SU-DHL-6 (cell line): Measurements from ENCODE around the gene FAIM.

Experiments used
- CTCF ChIP-seq: fragments of 200-600 bp; sonication (generic); IDR thresholded peaks from one replicate; pipeline ENCODE4 v1.5.1; 2017; ENCODE audit warnings: antibody characterized with exemption, mild to moderate bottlenecking, low read length, moderate library complexity; ENCODE audit not compliant: insufficient read depth, poor library complexity, severe bottlenecking
- EZH2phosphoT487 ChIP-seq: fragments of 200-600 bp; sonication (generic), shearing (Covaris generic); conservative IDR thresholded peaks from 2 replicates; pipeline ENCODE4 v1.6.1; 2018; ENCODE audit warnings: mild to moderate bottlenecking, antibody characterized with exemption, low read length, moderate library complexity, mixed read lengths

GRCh38 chr3:138588445-138588844 is 20.1 kb upstream of the FAIM start:
- TF ChIP-seq EZH2phosphoT487 (no peak), CTCF (no peak)
